Endothelial cell (in vitro differentiated cells): ENCODE measurements around the gene ARRDC1. TPM values are rescaled to one million over a fixed set of nuclear protein-coding genes. Genes with fewer than 3 reads are reported as not detected.

ENCODE experiments used
- DNase-seq: peaks from one replicate; pipeline ENCODE4 v3.0.0; 2021; ENCODE audit warnings: low spot score
- H3K27ac Mint-ChIP-seq: one replicate; pipeline ENCODE4 v1.8.0; 2021; ENCODE audit warnings: mixed read lengths, inconsistent platforms; ENCODE audit not compliant: unreplicated experiment
- H3K27me3 Mint-ChIP-seq: one replicate; pipeline ENCODE4 v1.8.0; 2021; ENCODE audit warnings: mild to moderate bottlenecking, moderate library complexity, mixed read lengths, inconsistent platforms; ENCODE audit not compliant: unreplicated experiment
- H3K36me3 Mint-ChIP-seq: one replicate; pipeline ENCODE4 v1.8.0; 2021; ENCODE audit warnings: mild to moderate bottlenecking, low read depth, mixed read lengths, inconsistent platforms; ENCODE audit not compliant: unreplicated experiment
- H3K4me1 Mint-ChIP-seq: one replicate; pipeline ENCODE4 v1.8.0; 2021; ENCODE audit warnings: mild to moderate bottlenecking, mixed read lengths, inconsistent platforms; ENCODE audit not compliant: unreplicated experiment
- H3K4me3 Mint-ChIP-seq: one replicate; pipeline ENCODE4 v1.8.0; 2021; ENCODE audit warnings: mild to moderate bottlenecking, mixed read lengths, inconsistent platforms; ENCODE audit not compliant: unreplicated experiment
- H3K9me3 Mint-ChIP-seq: one replicate; pipeline ENCODE4 v1.8.0; 2021; ENCODE audit warnings: mixed read lengths, inconsistent platforms; ENCODE audit not compliant: unreplicated experiment
- CTCF ChIP-seq: fragments of 200-600 bp; sonication (generic); IDR thresholded peaks from one replicate; pipeline ENCODE4 v1.5.0; 2021; ENCODE audit warnings: antibody characterized with exemption; ENCODE audit not compliant: unreplicated experiment
- total RNA-seq: library from RNA; stranded (reverse); fragmentation: NEBNext Ultra II Directional; extraction: Animal tissue kit (Norgen Biotek cat#: 25700); gene quantifications from one replicate; pipeline ENCODE4 v1.2.1, GENCODE V29; 2021; ENCODE audit not compliant: unreplicated experiment

The ARRDC1 gene
- total RNA-seq, 1 donor from 2014 or later = 20.3 TPM

GRCh38 chr9:137575364-137575715 lies 30.1 kb upstream of the ARRDC1 start:
- no peak for TF ChIP-seq CTCF
- Mint-ChIP-seq H3K9me3 (no peaks in the 10 kb centered on the region), H3K4me3 (peak overlapping the region; percentile 38), H3K27me3 (peaks cover 9% of the 10 kb centered on the region), H3K4me1 (peaks cover 16% of the 10 kb centered on the region), H3K27ac (no peak overlapping the region), H3K36me3 (peaks cover 33% of the 10 kb centered on the region)
- DNase-seq = no peak

GRCh38 chr9:137575716-137576411 lies 29.6 kb upstream of the ARRDC1 start:
- H3K9me3 Mint-ChIP-seq = no peaks in the 10 kb centered on the region
- H3K27ac Mint-ChIP-seq = no peak overlapping the region
- no peak for DNase-seq
- peaks cover 16% of the 10 kb centered on the region for H3K4me1 Mint-ChIP-seq
- TF ChIP-seq CTCF = no peak
- peaks cover 9% of the 10 kb centered on the region for H3K27me3 Mint-ChIP-seq
- peak overlapping the region; percentile 38 for H3K4me3 Mint-ChIP-seq
- peaks cover 28% of the 10 kb centered on the region for H3K36me3 Mint-ChIP-seq

- DNase-seq = peak; percentile 98
- H3K36me3 Mint-ChIP-seq = peaks cover 18% of the 10 kb centered on the region
- TF ChIP-seq CTCF = peak; percentile 93
- peaks cover 8% of the 10 kb centered on the region for H3K27me3 Mint-ChIP-seq
- H3K4me1 Mint-ChIP-seq = peaks cover 16% of the 10 kb centered on the region
- no peak within 1 kb of the TSS for H3K27ac Mint-ChIP-seq
- no peaks in the 10 kb centered on the region for H3K9me3 Mint-ChIP-seq
- peak within 1 kb of the TSS; percentile 92 for H3K4me3 Mint-ChIP-seq
Measured at GRCh38 chr9:137578518-137579258, 26.8 kb upstream of the ARRDC1 start, which contains the start of gene DPH7. TSS of gene DPH7 (minus strand) at chr9:137578925. CDS start at chr9:137578777, 148 bp downstream.

- H3K27ac Mint-ChIP-seq = no peak overlapping the region
- no peak for TF ChIP-seq CTCF
- H3K9me3 Mint-ChIP-seq = no peaks in the 10 kb centered on the region
Measured at GRCh38 chr9:137579259-137579604, 26.3 kb upstream of the ARRDC1 start.

More at GRCh38 chr9:137579259-137579604, 26.3 kb upstream of the ARRDC1 start:
- Mint-ChIP-seq H3K4me1 (peaks cover 16% of the 10 kb centered on the region), H3K27me3 (peaks cover 8% of the 10 kb centered on the region), H3K4me3 (peak overlapping the region; percentile 85), H3K36me3 (peaks cover 18% of the 10 kb centered on the region)
- DNase-seq = no peak
